ENCODE data around the gene VIT. TPM values are rescaled to one million over a fixed set of nuclear protein-coding genes. Genes with fewer than 3 reads are reported as not detected.

Gene VIT
- total RNA-seq, 4 donors from 2014 or later, result 1.2 to 5.0 (median 3.8) TPM

DNA sequence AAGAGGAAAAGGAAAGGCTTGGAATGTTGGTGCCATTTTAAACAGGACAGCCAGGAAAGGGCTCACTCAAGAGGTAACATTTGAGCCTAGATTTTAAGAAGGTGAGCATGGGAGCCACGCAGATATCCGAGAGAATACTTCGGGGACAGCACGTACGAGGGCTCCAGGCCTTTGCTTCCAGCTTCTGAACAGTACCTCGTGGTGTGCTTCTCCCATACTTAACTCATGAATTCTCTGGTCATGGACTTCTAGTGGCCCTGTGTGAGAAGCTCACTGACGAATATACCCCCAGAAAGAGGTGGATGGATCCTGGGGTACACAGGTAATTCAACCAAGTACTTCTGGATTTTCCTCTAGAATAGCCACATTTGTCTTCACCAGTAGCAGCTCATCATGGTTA, 2.7 kb upstream of the VIT start:
- Histone ChIP-seq H3K4me1 (no peaks in the 10 kb centered on the region), H3K36me3 (no peaks in the 10 kb centered on the region), H3K9me3 (no peaks in the 10 kb centered on the region), H3K27me3 (no peaks in the 10 kb centered on the region), H3K27ac (no peak overlapping the region), H3K4me3 (no peak overlapping the region)
- no peak for DNase-seq
- TF ChIP-seq CTCF (IDR thresholded peaks at IDR 0.05) (no peak), POLR2A (IDR thresholded peaks at IDR 0.05) (no peak)

GRCh38 chr2:36695746-36696415, 626 bp upstream of the VIT start:
- DNase-seq, result no peak
- Histone ChIP-seq H3K36me3 (no peaks in the 10 kb centered on the region), H3K27ac (no peak overlapping the region), H3K4me1 (no peaks in the 10 kb centered on the region), H3K27me3 (no peaks in the 10 kb centered on the region), H3K9me3 (no peaks in the 10 kb centered on the region), H3K4me3 (no peak overlapping the region)
- TF ChIP-seq POLR2A (IDR thresholded peaks at IDR 0.05) (no peak), CTCF (IDR thresholded peaks at IDR 0.05) (no peak)

GRCh38 chr2:36697424-36698066, 1.0 kb downstream of the VIT start:
- no peak overlapping the region for H3K27ac ChIP-seq

GRCh38 chr2:36698993-36699392, 2.5 kb downstream of the VIT start:
- no peak for DNase-seq
- H3K27me3 ChIP-seq, result no peaks in the 10 kb centered on the region
- H3K27ac ChIP-seq, result no peak overlapping the region
- no peak overlapping the region for H3K4me3 ChIP-seq
- no peaks in the 10 kb centered on the region for H3K4me1 ChIP-seq
- no peak for TF ChIP-seq POLR2A (IDR thresholded peaks at IDR 0.05)
- TF ChIP-seq CTCF (IDR thresholded peaks at IDR 0.05), result no peak
- no peaks in the 10 kb centered on the region for H3K9me3 ChIP-seq
- H3K36me3 ChIP-seq, result no peaks in the 10 kb centered on the region

More at GRCh38 chr2:36697424-36698066, 1.0 kb downstream of the VIT start:
- H3K4me1 ChIP-seq, result no peaks in the 10 kb centered on the region
- H3K27me3 ChIP-seq, result no peaks in the 10 kb centered on the region
- no peak overlapping the region for H3K4me3 ChIP-seq
- H3K36me3 ChIP-seq, result no peaks in the 10 kb centered on the region
- no peaks in the 10 kb centered on the region for H3K9me3 ChIP-seq
- no peak for DNase-seq
- TF ChIP-seq CTCF (IDR thresholded peaks at IDR 0.05), result no peak
- no peak for TF ChIP-seq POLR2A (IDR thresholded peaks at IDR 0.05)

DNA sequence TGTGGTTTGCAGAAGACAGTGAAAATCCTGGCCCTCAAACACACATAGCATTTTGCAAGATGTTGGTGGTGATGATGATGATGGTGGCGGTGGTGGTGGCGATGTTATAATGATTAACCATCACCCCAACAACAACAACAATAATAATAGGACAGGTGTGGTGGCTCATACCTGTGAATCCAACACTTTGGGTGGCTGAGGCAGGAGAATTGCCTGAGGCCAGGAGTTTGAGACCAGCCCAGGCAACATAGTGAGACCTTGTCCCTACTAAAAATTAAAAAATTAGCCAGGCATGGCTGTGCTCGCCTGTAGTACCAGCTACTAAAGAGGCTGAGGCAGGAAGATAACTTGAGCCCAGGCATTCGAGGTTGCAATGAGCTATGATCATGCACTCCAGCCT, 3.8 kb downstream of the VIT start:
- H3K27ac ChIP-seq, result no peak overlapping the region
- no peak for DNase-seq
- H3K4me1 ChIP-seq, result no peaks in the 10 kb centered on the region
- no peak for TF ChIP-seq CTCF (IDR thresholded peaks at IDR 0.05)
- no peak for TF ChIP-seq POLR2A (IDR thresholded peaks at IDR 0.05)
- no peaks in the 10 kb centered on the region for H3K27me3 ChIP-seq
- no peaks in the 10 kb centered on the region for H3K9me3 ChIP-seq
- H3K36me3 ChIP-seq, result no peaks in the 10 kb centered on the region
- no peak overlapping the region for H3K4me3 ChIP-seq

Measured in Peyer's patch (tissue), 4 donors.